HG02943 (cell line): ENCODE results near the gene SYNDIG1.

Source experiments
- ATAC-seq: cut with Tn5 transposase; IDR thresholded peaks from one replicate; pipeline ENCODE4 v1.9.1; 2021; ENCODE audit warnings: mild to moderate bottlenecking, low read depth, moderate library complexity; ENCODE audit not compliant: unreplicated experiment

The SYNDIG1 gene

DNA sequence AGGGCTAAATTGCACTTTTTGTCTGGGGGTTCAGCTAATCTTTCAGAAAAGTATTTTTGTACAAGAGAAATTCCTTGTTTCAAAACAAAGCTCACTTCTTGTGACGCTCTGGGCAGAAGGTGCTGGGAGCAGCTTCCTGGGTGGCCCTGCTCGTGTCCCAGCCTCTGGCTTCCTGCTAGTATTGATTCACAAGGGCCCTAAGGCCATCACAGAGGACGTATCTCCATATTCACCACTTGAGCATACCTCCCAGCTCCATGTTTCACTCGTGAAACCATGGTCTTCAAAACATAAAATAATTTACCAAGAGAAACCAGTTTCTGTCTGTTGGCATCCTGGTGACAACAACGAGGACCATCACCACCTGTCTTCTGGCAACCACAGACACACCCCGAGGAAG, 49.1 kb downstream of the SYNDIG1 start:
- ATAC-seq = no peak

DNA sequence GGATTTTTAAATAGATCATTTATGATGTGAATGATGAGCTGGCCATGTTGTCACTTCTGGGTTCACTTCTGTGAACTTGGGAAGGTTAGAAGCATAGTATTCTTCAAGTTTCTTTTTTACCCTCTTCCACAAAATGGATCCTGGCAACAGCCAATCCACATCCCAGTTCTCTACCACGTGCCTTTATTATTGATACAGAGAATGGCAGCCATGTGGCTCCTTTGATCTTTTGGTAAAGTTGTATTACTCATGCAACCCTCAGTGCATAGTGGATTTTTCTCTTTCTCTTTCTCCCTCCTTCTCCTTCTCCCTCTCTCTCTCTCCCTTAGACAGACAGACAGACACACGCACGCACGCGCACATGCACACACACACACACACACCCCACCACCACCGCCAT, 50.0 kb downstream of the SYNDIG1 start:
- no peak for ATAC-seq

DNA sequence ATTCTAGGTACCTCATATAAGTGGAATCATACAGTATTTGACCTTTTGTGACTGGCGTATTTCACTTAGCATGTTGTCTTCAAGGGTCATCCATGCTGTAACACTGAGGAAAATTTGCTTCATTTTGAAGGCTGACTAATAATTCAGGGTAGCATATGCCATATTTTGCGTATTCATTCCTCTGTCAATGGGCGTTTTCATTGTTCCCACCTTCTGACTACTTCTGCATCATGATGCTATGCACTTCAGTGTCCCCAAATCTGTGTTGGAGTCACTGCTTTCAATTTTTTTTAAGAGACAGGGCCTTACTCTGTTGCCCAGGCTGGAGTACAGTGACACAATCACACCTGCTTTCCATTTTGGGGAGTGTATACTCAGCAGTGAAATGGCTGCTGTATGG, 51.6 kb downstream of the SYNDIG1 start:
- no peak for ATAC-seq

DNA sequence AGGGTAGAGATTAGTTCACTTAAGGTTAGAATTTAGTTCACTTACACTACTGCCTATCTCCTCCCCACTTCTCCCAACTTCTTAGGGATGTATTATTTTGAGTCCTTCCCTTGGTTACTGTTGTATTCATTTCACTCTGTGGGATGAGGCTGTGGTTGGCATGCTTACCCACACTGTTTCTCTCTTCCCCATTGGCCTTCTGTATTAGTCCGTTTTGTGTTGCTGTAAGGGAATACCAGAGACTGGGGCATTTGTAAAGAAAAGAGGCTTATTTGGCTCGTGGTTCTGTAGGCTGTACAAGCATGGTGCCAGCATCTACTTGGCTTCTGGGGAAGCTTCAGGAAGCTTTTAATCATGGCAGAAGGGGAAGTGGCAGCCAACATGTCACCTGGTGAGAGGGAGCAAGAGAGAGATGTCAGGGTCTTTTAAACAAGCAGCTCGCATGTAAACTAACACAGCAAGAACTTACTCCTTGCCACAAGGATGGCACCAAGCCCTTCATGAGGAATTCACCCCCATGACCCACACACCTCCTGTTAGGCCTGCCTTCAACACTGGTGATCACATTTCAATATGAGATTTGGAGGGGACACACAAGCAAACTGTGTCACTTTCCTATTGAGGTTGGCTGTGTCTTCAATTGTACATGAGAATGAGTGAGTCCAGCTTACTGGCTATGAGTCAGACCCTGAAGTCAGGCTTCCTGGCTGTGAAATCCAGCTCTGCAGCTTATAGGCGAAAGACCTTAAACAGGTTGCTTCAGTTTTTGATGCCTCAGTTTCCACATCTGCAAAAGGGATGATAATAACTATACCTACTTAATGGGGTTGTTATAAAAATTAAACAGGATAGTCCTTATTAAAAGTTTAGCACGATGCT, 53.3 kb downstream of the SYNDIG1 start:
- no peak for ATAC-seq

DNA sequence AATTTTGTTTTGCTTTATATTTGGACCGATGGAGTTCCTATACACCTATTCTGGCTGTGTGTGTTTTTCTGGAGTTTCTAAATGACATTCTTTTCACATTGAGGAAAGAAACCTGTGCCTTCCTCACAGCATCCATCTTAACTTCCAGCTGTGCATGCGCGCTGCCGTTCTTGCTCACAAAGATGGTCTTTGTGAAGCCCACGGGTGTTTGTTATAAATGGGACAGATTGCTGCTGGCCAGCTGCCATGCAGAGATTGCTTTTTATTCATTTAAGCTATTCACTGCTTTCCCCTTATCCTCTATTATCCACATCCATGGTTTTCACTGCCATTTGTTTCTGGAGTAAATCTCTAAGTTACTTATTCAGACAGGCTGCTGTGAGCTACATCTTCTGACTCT, 54.2 kb downstream of the SYNDIG1 start:
- no peak for ATAC-seq

DNA sequence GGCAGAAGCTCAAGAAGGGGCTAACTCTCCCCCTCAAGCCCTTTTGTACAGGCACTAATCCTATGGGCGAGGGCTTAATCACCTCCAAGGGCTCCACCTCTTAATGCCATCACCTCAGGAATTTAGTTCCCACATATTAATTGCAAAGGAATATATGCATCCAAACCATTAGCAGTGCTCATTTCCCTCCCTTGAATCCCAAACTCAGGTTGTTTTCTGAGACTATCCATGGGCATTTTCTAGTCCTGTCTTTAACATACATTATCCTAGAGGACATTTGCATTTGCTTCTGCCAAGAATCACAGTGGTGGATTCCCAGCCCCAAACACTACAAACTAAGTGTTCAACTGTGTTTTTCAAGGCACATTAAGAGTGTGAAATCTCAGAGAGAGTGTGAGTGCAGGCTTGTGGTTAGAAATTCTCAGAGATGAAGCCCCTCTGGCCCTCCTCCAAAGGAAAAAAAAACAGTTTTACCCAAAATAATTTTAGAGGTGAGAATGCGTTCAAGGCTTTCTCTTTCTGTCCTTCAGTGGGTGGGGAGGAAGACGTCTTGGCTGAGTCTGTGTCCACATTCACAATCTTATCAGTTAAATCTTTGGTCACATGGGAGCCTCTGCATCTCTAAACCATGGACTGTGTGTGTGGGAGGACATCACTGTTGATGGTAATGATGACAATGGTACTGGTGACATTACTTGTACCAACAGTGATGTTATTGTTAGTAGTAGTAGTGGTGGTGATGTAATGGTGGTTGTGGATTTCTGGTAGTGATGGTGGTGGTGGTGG, 59.3 kb downstream of the SYNDIG1 start:
- ATAC-seq = no peak

DNA sequence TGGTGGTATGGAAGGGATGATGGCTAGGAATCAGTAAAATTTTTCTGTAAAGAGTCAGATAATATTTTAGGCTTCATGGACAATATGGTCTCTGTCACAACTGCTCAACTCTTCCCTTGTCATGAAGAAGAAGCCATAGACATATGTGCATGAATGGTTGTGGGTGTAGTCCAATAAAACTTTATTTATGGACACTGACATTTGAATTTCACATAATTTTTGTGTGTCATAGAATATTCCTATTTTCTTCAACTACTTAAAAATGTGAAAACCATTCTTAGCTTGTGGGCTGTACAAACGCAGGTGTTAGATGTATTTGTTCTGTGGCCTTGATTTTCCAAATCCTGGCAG, 59.9 kb downstream of the SYNDIG1 start:
- no peak for ATAC-seq

DNA sequence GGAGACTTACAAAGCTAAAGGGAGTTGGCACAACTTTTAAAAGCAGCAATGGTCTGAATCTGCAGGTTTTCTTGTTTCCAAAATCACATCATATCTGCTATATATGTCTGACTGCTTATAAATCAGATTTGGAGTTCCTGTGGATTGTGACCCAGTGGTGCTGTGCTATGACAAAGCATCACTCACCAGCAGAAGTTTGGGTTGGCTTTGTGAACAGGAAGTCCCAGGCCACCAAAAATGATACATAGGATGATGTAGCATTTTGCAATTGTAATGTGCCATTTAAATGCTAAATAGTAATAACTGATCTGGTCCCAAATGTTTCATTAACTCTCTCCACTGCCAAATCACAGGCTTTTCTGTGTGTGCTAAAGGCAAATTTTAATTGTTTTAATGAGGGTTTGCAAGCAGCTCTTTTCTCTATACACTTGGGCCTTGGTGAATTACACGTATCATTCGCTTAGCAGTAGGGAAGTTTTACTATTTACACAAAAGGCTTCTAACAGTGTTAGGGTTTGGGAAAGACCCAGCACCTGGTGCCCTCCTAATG, 60.8 kb downstream of the SYNDIG1 start:
- no peak for ATAC-seq

DNA sequence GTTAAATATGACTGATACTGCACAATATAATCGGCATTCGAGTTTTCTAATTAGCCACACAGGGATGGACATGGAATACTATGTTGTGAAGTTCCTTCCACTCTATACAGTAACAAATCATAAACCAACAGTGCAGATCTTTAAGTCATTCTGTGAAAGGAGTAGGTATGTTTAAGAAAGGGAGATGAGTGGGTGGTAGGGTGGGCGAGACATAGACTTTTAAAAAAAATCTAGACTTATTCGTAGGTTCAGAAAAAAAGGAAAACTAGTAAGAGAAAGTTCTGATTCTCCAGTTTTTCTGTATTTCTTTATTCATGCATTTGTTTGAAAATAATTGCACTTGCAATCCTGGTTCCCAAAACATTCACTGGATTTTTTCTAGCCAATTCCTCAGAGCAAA, 61.8 kb downstream of the SYNDIG1 start:
- ATAC-seq = no peak

DNA sequence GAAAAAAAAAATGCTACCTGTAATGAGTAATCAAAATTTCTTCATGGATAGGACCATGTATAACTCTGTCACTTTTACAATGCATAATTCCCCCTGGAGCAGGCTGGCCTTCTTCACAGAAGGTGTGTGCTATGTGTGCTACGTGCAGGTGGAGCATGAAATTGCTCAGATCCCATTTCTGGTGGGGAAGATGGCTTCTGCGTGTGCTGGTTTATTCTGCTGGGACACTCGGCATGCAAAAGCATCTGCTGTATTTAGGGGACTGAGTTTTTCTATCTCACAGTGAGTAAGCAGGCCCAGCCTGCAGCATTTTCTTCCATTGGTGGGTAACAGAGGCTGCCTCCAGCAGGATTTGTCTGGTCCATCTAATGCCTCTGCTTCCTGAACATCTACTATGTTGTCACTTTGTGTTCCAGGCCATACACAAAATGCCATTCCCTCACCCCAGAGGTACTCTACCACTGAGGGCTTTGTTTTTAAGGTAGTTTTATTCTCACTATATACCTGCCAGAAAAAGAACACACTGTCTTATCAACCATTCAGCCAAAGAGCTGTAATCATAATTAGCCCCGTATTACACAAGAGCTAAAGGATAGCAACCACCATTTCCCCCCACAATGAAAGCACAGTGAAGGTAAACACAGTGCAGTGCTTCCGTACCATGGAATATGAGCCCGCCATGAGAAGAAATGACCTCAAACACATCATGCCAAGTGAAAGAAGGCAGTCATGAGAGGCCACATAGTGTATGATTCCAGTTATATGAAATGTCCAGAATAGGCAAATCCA, 62.4 kb downstream of the SYNDIG1 start:
- no peak for ATAC-seq

DNA sequence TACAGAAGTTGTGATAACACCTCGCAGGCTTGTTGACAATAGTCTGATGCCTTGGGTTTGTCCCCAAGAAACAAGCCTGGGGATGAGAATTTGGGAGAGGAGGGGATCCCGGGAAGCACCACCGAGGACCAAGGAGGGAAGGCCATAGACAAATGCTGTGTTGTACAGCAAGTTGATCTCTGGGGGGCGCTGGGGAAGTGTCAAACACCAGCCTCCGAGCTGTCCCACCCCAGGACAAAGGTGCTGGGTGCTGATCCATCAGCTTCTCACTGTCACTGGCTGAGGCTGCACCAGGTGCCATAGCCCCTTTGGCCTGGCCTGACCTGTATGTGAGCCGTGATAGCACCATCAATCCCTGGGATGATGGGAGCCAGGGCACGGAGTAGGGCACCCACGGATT, 64.0 kb downstream of the SYNDIG1 start:
- no peak for ATAC-seq

DNA sequence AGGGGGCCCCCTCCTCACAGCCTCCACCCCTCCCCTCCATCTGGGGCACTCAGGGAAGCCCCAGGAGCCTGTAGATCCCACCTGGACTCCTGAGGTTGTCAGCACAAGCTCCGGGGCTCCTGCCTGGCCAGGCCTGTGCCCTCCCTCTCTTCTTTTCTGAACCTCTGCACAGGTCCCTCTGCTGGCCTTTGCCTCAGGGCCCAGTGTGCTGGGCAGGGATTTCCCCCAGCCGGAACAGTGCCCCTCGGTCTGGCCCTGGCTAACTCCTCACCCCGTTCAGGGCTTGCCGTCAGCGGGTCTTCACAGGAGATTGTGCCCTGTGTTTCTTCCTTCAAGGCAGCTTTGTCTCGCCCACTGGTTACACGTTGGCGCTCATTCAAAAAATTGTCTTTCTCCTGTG, 64.9 kb downstream of the SYNDIG1 start:
- no peak for ATAC-seq

DNA sequence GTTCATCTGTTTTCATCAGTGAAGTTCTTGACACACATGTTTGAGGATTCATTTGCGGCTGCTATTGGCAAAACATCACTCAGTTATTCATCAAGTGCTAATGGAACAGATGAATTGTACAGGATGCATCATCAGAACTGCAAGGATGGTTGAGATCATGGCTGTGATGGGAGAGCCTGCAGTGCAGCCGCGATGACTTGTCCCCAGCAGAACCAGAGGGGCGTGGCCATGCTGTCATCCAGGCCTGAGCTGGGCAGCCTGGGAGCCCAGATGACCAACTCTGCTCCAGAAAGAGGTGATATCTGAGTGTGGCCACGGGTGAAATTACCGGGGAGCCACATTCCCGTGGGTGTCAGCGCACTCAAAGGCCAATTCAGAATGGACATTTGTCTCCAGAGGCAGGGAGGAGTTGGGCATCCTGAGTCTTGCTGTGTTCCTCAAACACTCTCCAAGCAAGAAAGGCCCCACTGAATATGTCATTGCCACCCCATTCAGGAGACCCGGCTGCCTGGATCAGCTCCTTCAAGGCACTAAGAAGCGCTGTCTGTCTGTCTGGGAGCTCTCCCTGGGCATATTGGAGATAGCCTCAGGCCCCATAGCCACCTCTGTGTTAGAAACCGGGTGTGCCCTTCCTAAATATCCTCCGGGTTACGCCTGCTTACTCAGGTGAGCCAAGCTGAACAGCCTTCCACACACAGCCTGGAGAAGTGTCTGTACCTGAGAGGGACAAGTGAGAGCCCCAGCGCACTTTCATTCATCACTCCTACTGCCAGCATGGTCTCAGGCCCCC, 66.7 kb downstream of the SYNDIG1 start:
- no peak for ATAC-seq

DNA sequence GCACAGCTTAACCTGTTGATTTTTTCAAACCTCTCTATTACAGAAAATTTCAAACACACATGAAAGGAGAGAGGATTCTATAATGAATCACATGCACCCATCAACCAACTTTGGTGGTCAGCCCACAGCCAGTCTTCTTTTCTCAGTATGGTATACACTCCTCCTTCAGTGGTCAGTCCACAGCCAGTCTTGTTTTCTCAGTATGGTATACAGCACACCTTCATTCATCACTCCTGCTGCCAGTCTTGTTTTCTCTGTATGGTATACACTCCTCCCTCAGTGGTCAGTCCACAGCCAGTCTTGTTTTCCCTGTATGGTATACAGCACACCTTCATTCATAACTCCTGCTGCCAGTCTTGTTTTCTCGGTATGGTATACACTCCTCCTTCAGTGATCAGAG, 67.8 kb downstream of the SYNDIG1 start:
- no peak for ATAC-seq

DNA sequence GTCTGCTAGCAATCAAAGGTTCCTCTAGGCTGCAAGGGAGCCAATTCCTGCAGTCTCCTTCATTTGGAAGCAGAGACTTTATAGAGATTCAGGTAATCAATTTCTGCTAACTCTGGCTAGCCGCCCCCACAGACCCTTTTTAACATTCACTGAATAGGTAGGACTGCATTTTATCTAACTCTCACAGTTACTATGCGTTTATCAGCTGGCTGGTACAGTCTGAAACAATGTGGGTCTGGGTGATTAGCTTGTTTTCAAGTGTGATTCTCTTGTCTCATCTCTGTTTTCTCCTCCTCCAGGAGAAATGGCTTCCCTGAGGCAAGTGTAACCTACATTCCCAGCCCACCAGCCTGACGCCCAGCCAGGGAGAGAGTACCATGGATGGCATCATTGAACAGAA, 73.3 kb downstream of the SYNDIG1 start:
- no peak for ATAC-seq

DNA sequence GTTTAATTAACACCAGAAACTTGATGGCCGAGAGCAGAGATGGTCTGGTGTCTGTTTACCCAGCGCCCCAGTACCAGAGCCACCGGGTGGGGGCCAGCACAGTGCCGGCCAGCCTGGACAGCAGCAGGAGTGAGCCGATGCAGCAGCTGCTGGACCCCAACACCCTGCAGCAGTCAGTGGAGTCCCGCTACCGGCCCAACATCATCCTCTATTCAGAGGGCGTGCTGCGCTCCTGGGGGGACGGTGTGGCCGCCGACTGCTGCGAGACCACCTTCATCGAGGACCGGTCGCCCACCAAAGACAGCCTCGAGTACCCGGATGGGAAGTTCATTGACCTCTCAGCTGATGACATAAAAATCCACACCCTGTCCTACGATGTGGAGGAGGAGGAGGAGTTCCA, 73.7 kb downstream of the SYNDIG1 start:
- no peak for ATAC-seq

DNA sequence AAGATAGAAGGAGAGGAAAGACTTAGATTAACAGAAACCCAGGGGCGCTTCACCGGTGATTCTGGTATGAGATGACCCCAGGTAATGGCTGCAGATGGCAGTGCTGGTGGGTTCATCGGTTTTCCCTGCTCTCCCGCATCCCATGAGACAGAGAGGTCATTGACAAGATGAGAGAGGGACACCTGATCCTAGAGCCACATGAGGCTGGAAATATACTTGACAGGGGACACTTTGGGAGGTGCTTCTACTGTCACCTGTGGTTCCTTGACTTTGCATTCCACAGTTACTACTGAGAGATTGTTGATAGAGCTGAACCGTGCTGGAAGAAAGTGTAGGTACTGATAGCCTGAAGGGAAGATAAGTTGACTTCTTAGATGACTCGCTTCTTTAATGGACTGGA, 74.3 kb downstream of the SYNDIG1 start:
- no peak for ATAC-seq

DNA sequence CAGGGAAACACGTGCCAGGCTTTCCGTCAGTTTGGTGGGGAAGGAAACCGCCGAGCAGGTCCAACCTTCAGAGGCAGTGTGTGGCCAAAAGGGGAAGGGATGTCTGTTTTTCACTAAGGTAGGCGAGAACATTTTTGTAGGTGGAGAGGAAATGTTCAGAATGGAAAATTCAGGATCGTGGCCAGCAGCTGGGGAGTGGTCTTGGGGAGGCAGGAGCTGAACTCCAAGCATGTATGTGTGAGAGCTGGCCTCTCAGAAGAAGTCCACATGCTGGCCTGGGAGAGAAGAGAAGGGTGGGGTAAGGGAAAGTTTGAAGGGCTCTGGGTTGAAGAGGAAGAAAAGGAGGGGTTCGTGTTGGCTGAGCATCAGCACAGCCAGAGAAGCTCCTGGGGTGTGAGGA, 74.9 kb downstream of the SYNDIG1 start:
- ATAC-seq = no peak

DNA sequence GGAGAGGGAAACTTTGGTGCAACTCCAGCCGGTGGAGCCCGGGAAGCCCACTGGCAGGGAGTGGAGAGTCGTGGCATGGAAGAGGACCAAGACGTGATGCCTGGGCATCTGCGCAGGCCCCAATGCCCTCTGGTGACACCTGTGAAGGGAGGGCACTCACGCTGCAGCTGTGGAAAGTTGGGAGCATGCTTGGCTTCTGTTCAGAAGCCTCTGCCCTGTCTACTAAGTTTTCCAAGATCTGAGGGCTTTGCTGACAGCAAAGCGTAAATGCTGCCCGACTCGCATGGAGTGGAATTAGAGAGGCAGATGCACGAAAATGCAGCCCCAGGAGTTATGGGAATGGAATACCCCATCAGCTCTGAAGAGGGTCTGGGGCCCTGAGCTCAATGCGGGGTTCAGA, 75.7 kb downstream of the SYNDIG1 start:
- no peak for ATAC-seq

DNA sequence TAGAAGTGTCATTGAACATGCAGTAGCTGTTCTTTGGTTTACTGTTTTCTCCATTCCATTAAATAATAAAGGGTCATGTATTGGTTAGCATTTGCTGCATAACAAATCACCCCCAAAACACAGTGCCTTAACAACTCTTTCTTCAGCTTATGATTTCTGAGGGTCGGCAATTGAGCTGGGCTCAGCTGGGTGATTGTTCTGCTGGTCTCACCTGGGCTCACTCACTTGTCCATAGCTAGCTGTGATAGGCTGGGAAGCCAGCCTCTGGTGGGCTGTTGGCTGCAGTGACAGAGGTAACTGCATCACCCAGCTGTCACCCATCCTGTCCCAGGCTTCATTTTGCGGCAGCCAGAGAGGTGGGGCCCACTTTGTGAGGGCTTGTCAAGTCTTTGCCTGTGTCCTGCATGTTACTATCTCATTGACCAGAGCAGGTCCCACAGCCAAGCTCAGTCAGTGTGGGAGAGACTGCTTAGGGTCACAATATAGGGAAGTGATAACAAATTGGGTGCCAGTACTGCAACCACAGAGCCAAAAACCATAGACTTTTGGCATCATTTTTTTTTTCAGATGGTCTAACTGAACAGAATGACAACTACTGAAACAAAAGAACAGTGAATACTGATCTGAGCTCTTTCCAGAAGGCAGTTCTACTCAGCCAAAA, 76.9 kb downstream of the SYNDIG1 start:
- ATAC-seq = no peak
